Hepatocyte (in vitro differentiated cells): ENCODE data around the gene CPED1.

Experiments used
- EZH2 ChIP-seq: fragments of 200-600 bp; sonication (generic); IDR thresholded peaks from 2 replicates; pipeline ENCODE4 v1.6.1; 2016; ENCODE audit warnings: antibody characterized with exemption, mild to moderate bottlenecking, borderline replicate concordance
- TF ChIP-seq, protein P1 (sequence below): fragments of 200-600 bp; sonication (generic); IDR thresholded peaks from 2 replicates; pipeline ENCODE4 v1.5.1; 2016; ENCODE audit warnings: antibody characterized with exemption, mild to moderate bottlenecking; ENCODE audit not compliant: poor library complexity

- no peak for TF ChIP-seq EZH2
- TF ChIP-seq, protein P1, sequence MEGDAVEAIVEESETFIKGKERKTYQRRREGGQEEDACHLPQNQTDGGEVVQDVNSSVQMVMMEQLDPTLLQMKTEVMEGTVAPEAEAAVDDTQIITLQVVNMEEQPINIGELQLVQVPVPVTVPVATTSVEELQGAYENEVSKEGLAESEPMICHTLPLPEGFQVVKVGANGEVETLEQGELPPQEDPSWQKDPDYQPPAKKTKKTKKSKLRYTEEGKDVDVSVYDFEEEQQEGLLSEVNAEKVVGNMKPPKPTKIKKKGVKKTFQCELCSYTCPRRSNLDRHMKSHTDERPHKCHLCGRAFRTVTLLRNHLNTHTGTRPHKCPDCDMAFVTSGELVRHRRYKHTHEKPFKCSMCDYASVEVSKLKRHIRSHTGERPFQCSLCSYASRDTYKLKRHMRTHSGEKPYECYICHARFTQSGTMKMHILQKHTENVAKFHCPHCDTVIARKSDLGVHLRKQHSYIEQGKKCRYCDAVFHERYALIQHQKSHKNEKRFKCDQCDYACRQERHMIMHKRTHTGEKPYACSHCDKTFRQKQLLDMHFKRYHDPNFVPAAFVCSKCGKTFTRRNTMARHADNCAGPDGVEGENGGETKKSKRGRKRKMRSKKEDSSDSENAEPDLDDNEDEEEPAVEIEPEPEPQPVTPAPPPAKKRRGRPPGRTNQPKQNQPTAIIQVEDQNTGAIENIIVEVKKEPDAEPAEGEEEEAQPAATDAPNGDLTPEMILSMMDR, result no peak
These were observed 198.2 kb downstream of the CPED1 start for GRCh38 chr7:121186746-121187145.
